Hepatocyte (in vitro differentiated cells): ENCODE results near the gene ELMO2. TPM values are rescaled to one million over a fixed set of nuclear protein-coding genes. Genes with fewer than 3 reads are reported as not detected.

ENCODE experiments used
- DNase-seq: peaks from one replicate; pipeline ENCODE4 v3.0.0-alpha.2; 2016; ENCODE audit warnings: low spot score
- H2AFZ ChIP-seq: fragments of 200-600 bp; sonication (generic); 2 replicates; pipeline ENCODE4 v1.6.0; 2016; ENCODE audit warnings: antibody characterized with exemption, mild to moderate bottlenecking
- H3K27ac ChIP-seq: fragments of 200-600 bp; sonication (generic); 2 replicates; pipeline ENCODE4 v1.5.1; 2016; ENCODE audit warnings: mild to moderate bottlenecking
- H3K27me3 ChIP-seq: fragments of 200-600 bp; sonication (generic); 2 replicates; pipeline ENCODE4 v1.6.1; 2016
- H3K36me3 ChIP-seq: fragments of 200-600 bp; sonication (generic); replicated peaks from 2 replicates; pipeline ENCODE4 v1.5.1; 2016; ENCODE audit warnings: low read depth; ENCODE audit not compliant: insufficient read depth
- H3K4me1 ChIP-seq: fragments of 200-600 bp; sonication (generic); 2 replicates; pipeline ENCODE4 v1.5.1; 2016; ENCODE audit warnings: mild to moderate bottlenecking, moderate library complexity; ENCODE audit not compliant: insufficient read depth
- H3K4me2 ChIP-seq: fragments of 200-600 bp; sonication (generic); 2 replicates; pipeline ENCODE4 v1.6.0; 2016
- H3K4me3 ChIP-seq: fragments of 200-600 bp; sonication (generic); 2 replicates; pipeline ENCODE4 v1.5.1; 2016; ENCODE audit warnings: mild to moderate bottlenecking
- H3K79me2 ChIP-seq: fragments of 200-600 bp; sonication (generic); 2 replicates; pipeline ENCODE4 v1.6.0; 2017; ENCODE audit warnings: mild to moderate bottlenecking
- H3K9me2 ChIP-seq: fragments of 200-600 bp; sonication (generic); replicated peaks from 2 replicates; pipeline ENCODE4 v1.6.0; 2017; ENCODE audit warnings: mild to moderate bottlenecking; ENCODE audit not compliant: insufficient read depth
- H3K9me3 ChIP-seq: fragments of 200-600 bp; sonication (generic); 2 replicates; pipeline ENCODE4 v1.5.1; 2016; ENCODE audit warnings: low read depth, mild to moderate bottlenecking
- H4K20me1 ChIP-seq: fragments of 200-600 bp; sonication (generic); 2 replicates; pipeline ENCODE4 v1.6.0; 2016; ENCODE audit warnings: mild to moderate bottlenecking; ENCODE audit not compliant: insufficient read depth, poor library complexity, severe bottlenecking
- EZH2 ChIP-seq: fragments of 200-600 bp; sonication (generic); IDR thresholded peaks from 2 replicates; pipeline ENCODE4 v1.6.1; 2016; ENCODE audit warnings: antibody characterized with exemption, mild to moderate bottlenecking, borderline replicate concordance
- EZH2phosphoT487 ChIP-seq: fragments of 200-600 bp; sonication (generic); IDR thresholded peaks from one replicate; pipeline ENCODE4 v1.6.1; 2018; ENCODE audit warnings: antibody characterized with exemption, mild to moderate bottlenecking, low read depth, moderate library complexity; ENCODE audit not compliant: unreplicated experiment, severe bottlenecking
- WGBS: methylation state at CpG from one replicate; pipeline ENCODE4 v1.1.6; 2016; ENCODE audit warnings: low lambda C conversion rate; ENCODE audit errors: missing lambda C conversion rate; 5-methylcytosine and 5-hydroxymethylcytosine counted together
- polyA plus RNA-seq: library from polyadenylated mRNA; unstranded; fragments of >200 nt; fragmentation: Nextera tagmentation; extraction: Ambion mirVana; gene quantifications from 2 replicates; pipeline ENCODE4 v1.2.1, GENCODE V29; 2016
- total RNA-seq: library from RNA; depleted of rRNA; stranded (reverse); fragments of >200 nt; gene quantifications from 2 replicates; pipeline ENCODE4 v1.2.3, GENCODE V29; 2014
- TF ChIP-seq, protein P1 (sequence below): fragments of 200-600 bp; sonication (generic); IDR thresholded peaks from 2 replicates; pipeline ENCODE4 v1.5.1; 2016; ENCODE audit warnings: antibody characterized with exemption, mild to moderate bottlenecking; ENCODE audit not compliant: poor library complexity

ELMO2 gene
- total and polyA plus RNA-seq, 2 experiments from 2014 or later, result 35.0 to 42.3 TPM

DNA sequence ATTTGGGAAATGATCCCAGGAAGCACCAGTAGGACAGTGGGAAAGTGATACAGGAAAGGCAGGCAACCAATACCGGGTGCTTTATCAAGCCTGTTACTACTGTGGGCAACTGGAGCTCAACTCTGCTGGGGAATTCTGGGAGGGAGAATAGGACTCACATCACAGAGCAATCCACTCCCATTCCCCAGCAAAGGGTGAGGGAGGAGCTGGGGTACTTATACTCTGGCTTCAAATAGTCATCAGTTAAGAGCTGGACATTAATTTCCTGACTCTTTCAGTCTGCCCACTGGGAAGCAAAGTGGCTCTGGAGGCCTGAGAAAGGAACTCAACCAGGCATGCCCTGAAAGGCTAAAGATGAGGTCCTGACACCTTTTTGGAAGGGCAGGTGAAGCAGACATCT lies 80.6 kb downstream of the ELMO2 start:
- DNase-seq, result no peak
- WGBS, result 77% methylated on average over 1 of the region's 1 CpG
- Histone ChIP-seq H3K36me3 (no peaks in the 10 kb centered on the region), H3K4me1 (no peaks in the 10 kb centered on the region), H2AFZ (no peak overlapping the region), H3K27me3 (peaks cover 6% of the 10 kb centered on the region), H3K4me3 (no peak overlapping the region), H3K9me3 (no peaks in the 10 kb centered on the region), H3K27ac (no peak overlapping the region), H3K4me2 (no peak overlapping the region), H3K9me2 (no peaks in the 10 kb centered on the region), H3K79me2 (no peaks in the 10 kb centered on the region), H4K20me1 (no peaks in the 10 kb centered on the region)
- TF ChIP-seq, protein P1, sequence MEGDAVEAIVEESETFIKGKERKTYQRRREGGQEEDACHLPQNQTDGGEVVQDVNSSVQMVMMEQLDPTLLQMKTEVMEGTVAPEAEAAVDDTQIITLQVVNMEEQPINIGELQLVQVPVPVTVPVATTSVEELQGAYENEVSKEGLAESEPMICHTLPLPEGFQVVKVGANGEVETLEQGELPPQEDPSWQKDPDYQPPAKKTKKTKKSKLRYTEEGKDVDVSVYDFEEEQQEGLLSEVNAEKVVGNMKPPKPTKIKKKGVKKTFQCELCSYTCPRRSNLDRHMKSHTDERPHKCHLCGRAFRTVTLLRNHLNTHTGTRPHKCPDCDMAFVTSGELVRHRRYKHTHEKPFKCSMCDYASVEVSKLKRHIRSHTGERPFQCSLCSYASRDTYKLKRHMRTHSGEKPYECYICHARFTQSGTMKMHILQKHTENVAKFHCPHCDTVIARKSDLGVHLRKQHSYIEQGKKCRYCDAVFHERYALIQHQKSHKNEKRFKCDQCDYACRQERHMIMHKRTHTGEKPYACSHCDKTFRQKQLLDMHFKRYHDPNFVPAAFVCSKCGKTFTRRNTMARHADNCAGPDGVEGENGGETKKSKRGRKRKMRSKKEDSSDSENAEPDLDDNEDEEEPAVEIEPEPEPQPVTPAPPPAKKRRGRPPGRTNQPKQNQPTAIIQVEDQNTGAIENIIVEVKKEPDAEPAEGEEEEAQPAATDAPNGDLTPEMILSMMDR, result no peak
- TF ChIP-seq EZH2, result no peak
- TF ChIP-seq EZH2phosphoT487, result no peak

DNA sequence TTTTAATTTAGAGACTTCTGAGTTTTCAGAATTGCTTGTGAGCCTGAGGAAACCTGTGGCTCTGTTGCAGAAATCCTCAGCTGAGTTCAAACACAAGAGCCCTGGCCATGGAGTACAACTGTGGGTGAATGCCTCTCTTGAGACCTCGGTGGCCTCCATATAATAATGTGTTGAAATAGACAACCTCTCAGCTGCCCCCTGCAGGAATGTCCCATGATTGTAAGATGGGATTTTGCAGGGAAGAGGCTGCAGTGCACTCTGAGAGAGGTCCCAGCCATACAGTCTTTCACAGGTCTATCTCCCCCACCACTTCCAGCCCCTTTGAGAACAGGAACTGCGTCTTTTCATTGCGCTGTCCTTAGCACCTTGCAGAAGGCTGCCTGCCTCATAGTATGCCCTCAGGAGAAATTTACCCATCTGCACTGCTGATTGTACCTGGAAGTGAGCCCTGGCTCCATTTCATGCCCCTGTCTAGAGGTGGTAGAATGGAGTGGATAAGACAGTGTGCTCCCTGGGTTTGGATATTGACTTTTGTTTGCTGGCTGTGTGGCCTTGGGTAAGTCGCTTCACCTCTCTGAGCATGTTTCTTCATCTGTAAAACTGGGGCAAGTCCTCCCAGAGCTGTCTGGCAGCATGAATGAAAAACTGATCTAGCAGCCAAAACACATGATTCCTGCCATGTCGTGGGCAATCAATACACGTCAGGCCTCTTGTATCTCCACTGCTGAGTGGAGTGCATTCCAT lies 81.3 kb downstream of the ELMO2 start:
- Histone ChIP-seq H3K36me3 (no peaks in the 10 kb centered on the region), H3K27ac (no peak overlapping the region), H3K4me1 (no peaks in the 10 kb centered on the region), H3K4me3 (no peak overlapping the region), H4K20me1 (no peaks in the 10 kb centered on the region), H3K79me2 (no peaks in the 10 kb centered on the region), H3K9me2 (no peaks in the 10 kb centered on the region), H3K4me2 (no peak overlapping the region), H3K27me3 (peaks cover 6% of the 10 kb centered on the region), H3K9me3 (no peaks in the 10 kb centered on the region), H2AFZ (no peak overlapping the region)
- DNase-seq, result peak; percentile 36
- 60% methylated on average over 6 of the region's 6 CpGs for WGBS
- TF ChIP-seq, protein P1, result peak; percentile 36
- no peak for TF ChIP-seq EZH2phosphoT487
- TF ChIP-seq EZH2, result no peak

DNA sequence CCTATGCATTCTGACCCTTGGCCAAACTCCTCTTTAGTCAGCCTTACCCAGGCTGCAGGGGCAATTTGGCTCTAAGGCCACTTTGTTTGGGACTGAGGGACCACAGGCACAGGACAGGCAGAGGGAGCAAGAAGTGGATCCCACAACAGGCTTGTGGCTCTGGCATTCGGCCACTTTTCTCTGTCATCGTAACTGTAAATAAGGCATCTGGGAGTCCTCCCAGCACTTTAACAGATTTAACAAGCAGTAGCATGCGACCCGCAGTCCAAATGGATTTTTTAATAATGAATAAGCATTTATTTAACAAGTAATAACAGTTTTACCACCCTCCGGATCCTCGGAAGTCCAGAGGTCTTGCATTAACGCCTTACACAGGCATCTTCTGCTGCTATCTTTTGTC lies 82.0 kb downstream of the ELMO2 start:
- Histone ChIP-seq H3K79me2 (no peaks in the 10 kb centered on the region), H3K4me2 (no peak overlapping the region), H3K4me1 (no peaks in the 10 kb centered on the region), H3K27ac (no peak overlapping the region), H3K27me3 (peaks cover 12% of the 10 kb centered on the region), H3K9me2 (no peaks in the 10 kb centered on the region), H3K9me3 (no peaks in the 10 kb centered on the region), H3K36me3 (no peaks in the 10 kb centered on the region), H3K4me3 (no peak overlapping the region), H2AFZ (no peak overlapping the region), H4K20me1 (no peaks in the 10 kb centered on the region)
- WGBS, result 86% methylated on average over 7 of the region's 7 CpGs
- no peak for DNase-seq
- TF ChIP-seq, protein P1, result no peak
- no peak for TF ChIP-seq EZH2phosphoT487
- no peak for TF ChIP-seq EZH2
